Ectodermal cell (in vitro differentiated cells): ENCODE results near the gene TMEM86A.
"Not testable (repeated sequence)": the region's sequence is repeated elsewhere in the genome, so short reads cannot be mapped to it uniquely, and the experiment has no call there.

Experiments
- H3K27ac ChIP-seq: 2 replicates; pipeline ENCODE4 v1.7.0; 2013; ENCODE audit warnings: mild to moderate bottlenecking, low read depth, low read length; ENCODE audit not compliant: insufficient read depth, poor library complexity, severe bottlenecking
- H3K27me3 ChIP-seq: 2 replicates; pipeline ENCODE4 v1.7.0; 2013; ENCODE audit warnings: mild to moderate bottlenecking, low read length; ENCODE audit not compliant: insufficient read depth, control insufficient read depth, poor library complexity, severe bottlenecking
- H3K36me3 ChIP-seq: one replicate; pipeline ENCODE4 v1.7.0; 2013; ENCODE audit warnings: low read length; ENCODE audit not compliant: control insufficient read depth, insufficient read depth
- H3K4me1 ChIP-seq: one replicate; pipeline ENCODE4 v1.7.0; 2013; ENCODE audit warnings: low read length; ENCODE audit not compliant: control insufficient read depth, insufficient read depth
- H3K4me3 ChIP-seq: 2 replicates; pipeline ENCODE4 v1.7.0; 2013; ENCODE audit warnings: low read depth, low read length, control low read depth; ENCODE audit not compliant: insufficient read depth
- H3K9me3 ChIP-seq: 2 replicates; pipeline ENCODE4 v1.7.0; 2013; ENCODE audit warnings: mild to moderate bottlenecking, low read length, moderate library complexity; ENCODE audit not compliant: control insufficient read depth
- WGBS, 2 experiments: methylation state at CpG; one replicate each; pipeline ENCODE4 v1.1.7; 2013; ENCODE audit warnings: missing lambda C conversion rate in 2 of 2; 5-methylcytosine and 5-hydroxymethylcytosine counted together

Gene TMEM86A

GRCh38 chr11:18676803-18677202, 21.8 kb upstream of the TMEM86A start:
- H3K4me1 ChIP-seq = no peaks in the 10 kb centered on the region
- H3K27me3 ChIP-seq = no peaks in the 10 kb centered on the region
- H3K36me3 ChIP-seq = no peaks in the 10 kb centered on the region
- H3K4me3 ChIP-seq = no peak overlapping the region
- no peaks in the 10 kb centered on the region for H3K9me3 ChIP-seq
- no peak overlapping the region for H3K27ac ChIP-seq
- 85 to 90% methylated on average over 3 to 4 of the region's 4 CpGs for WGBS, 2 experiments

GRCh38 chr11:18677560-18677959, 21.0 kb upstream of the TMEM86A start:
- Histone ChIP-seq H3K4me1 (no peaks in the 10 kb centered on the region), H3K9me3 (no peaks in the 10 kb centered on the region), H3K27me3 (no peaks in the 10 kb centered on the region), H3K36me3 (no peaks in the 10 kb centered on the region), H3K27ac (no peak overlapping the region), H3K4me3 (no peak overlapping the region)
- WGBS, 2 experiments = 89 to 90% methylated on average over 3 of the region's 3 CpGs

GRCh38 chr11:18681949-18682348, 16.6 kb upstream of the TMEM86A start:
- H3K27ac ChIP-seq, H3K4me1 ChIP-seq, H3K4me3 ChIP-seq, H3K36me3 ChIP-seq, H3K27me3 ChIP-seq, H3K9me3 ChIP-seq: not testable (repeated sequence)
- WGBS, 2 experiments = 90 to 100% methylated on average over 1 of the region's 1 CpG

- H3K4me3 ChIP-seq = no peak overlapping the region
- no peaks in the 10 kb centered on the region for H3K36me3 ChIP-seq
- H3K9me3 ChIP-seq = no peaks in the 10 kb centered on the region
- no peak overlapping the region for H3K27ac ChIP-seq
- 100% methylated on average over 1 to 2 of the region's 3 CpGs for WGBS, 2 experiments
- no peaks in the 10 kb centered on the region for H3K4me1 ChIP-seq
- H3K27me3 ChIP-seq = no peaks in the 10 kb centered on the region
Measured at GRCh38 chr11:18682466-18682865, 16.1 kb upstream of the TMEM86A start.

- Histone ChIP-seq H3K36me3 (no peaks in the 10 kb centered on the region), H3K27ac (no peak overlapping the region), H3K27me3 (no peaks in the 10 kb centered on the region), H3K4me1 (no peaks in the 10 kb centered on the region), H3K9me3 (no peaks in the 10 kb centered on the region), H3K4me3 (no peak overlapping the region)
- WGBS, 2 experiments = 100% methylated on average over 1 of the region's 1 CpG
Measured at GRCh38 chr11:18684267-18684666, 14.3 kb upstream of the TMEM86A start.

- not testable (repeated sequence) for H3K36me3 ChIP-seq, H3K4me1 ChIP-seq, H3K27me3 ChIP-seq, H3K27ac ChIP-seq, H3K4me3 ChIP-seq, H3K9me3 ChIP-seq
- whole genome bisulfite sequencing, 2 experiments = 86 to 94% methylated on average over 2 to 4 of the region's 4 CpGs
Measured at GRCh38 chr11:18691467-18692140, 7.0 kb upstream of the TMEM86A start.

GRCh38 chr11:18692941-18693760, 5.4 kb upstream of the TMEM86A start:
- WGBS, 2 experiments = 86 to 89% methylated on average over 9 of the region's 9 CpGs
- H3K36me3 ChIP-seq = no peaks in the 10 kb centered on the region
- peaks cover 20% of the 10 kb centered on the region for H3K27me3 ChIP-seq
- H3K27ac ChIP-seq = no peak overlapping the region
- H3K9me3 ChIP-seq = no peaks in the 10 kb centered on the region
- H3K4me3 ChIP-seq = no peak overlapping the region
- H3K4me1 ChIP-seq = no peaks in the 10 kb centered on the region

- Histone ChIP-seq H3K27me3 (peaks cover 43% of the 10 kb centered on the region), H3K4me3 (no peak overlapping the region), H3K27ac (no peak overlapping the region), H3K36me3 (no peaks in the 10 kb centered on the region), H3K9me3 (no peaks in the 10 kb centered on the region), H3K4me1 (no peaks in the 10 kb centered on the region)
- 80 to 83% methylated on average over 2 of the region's 2 CpGs for WGBS, 2 experiments
Measured at GRCh38 chr11:18696638-18697225, 1.8 kb upstream of the TMEM86A start.

GRCh38 chr11:18697576-18697975, 1.0 kb upstream of the TMEM86A start:
- Histone ChIP-seq H3K4me3 (no peak overlapping the region), H3K9me3 (no peaks in the 10 kb centered on the region), H3K27me3 (peaks cover 43% of the 10 kb centered on the region), H3K36me3 (no peaks in the 10 kb centered on the region), H3K27ac (no peak overlapping the region), H3K4me1 (no peaks in the 10 kb centered on the region)
- 94 to 98% methylated on average over 4 of the region's 4 CpGs for WGBS, 2 experiments

- Histone ChIP-seq H3K27me3 (peaks cover 43% of the 10 kb centered on the region), H3K4me1 (no peaks in the 10 kb centered on the region), H3K27ac (no peak overlapping the region), H3K9me3 (no peaks in the 10 kb centered on the region), H3K36me3 (no peaks in the 10 kb centered on the region), H3K4me3 (peak overlapping the region; percentile 66)
- 12 to 15% methylated on average over 9 of the region's 9 CpGs for WGBS, 2 experiments
Measured at GRCh38 chr11:18699269-18699596, 654 bp downstream of the TMEM86A start.
